H1 (cell line): Measurements from ENCODE around the gene TGIF1. TPM values are rescaled to one million over a fixed set of nuclear protein-coding genes. Genes with fewer than 3 reads are reported as not detected.

ENCODE experiments used
- CHD7 ChIP-seq: fragments of 300-600 bp; sonication (generic); IDR thresholded peaks from 2 replicates; pipeline ENCODE4 v1.7.1; 2012; ENCODE audit warnings: low read length, moderate library complexity, mild to moderate bottlenecking, inconsistent platforms; ENCODE audit not compliant: insufficient replicate concordance
- HDAC2 ChIP-seq, 2 experiments: fragments of 300-600 bp in 1 of 2; sonication (generic) in 1 of 2; IDR thresholded peaks; 2 replicates each; pipeline ENCODE4 v1.6.1; 2011 to 2012; ENCODE audit warnings: low read depth in 2 of 2, low read length in 2 of 2, mild to moderate bottlenecking in 2 of 2, moderate library complexity in 2 of 2, borderline replicate concordance in 1 of 2, inconsistent platforms in 1 of 2
- KDM5A ChIP-seq: fragments of 200-600 bp; IDR thresholded peaks from 2 replicates; pipeline ENCODE4 v1.7.1; 2012; ENCODE audit warnings: mild to moderate bottlenecking, low read length, inconsistent platforms, mixed read lengths
- POLR2A ChIP-seq, 2 experiments: IDR thresholded peaks; 1 replicate in 1 of 2; 2 replicates in 1 of 2; pipeline ENCODE4 v1.6.1; 2011; ENCODE audit warnings: low read depth in 2 of 2, low read length in 2 of 2, mild to moderate bottlenecking in 2 of 2; ENCODE audit errors: control extremely low read depth in 1 of 2
- RAD21 ChIP-seq, 2 experiments: IDR thresholded peaks in 1 of 2; conservative IDR thresholded peaks in 1 of 2; 2 replicates each; pipeline ENCODE4 v1.6.1; 2011; ENCODE audit warnings: low read depth in 2 of 2, low read length in 2 of 2, improper control_type of control experiment in 1 of 2, inconsistent platforms in 1 of 2, mild to moderate bottlenecking in 1 of 2, moderate library complexity in 1 of 2
- RNF2 ChIP-seq: fragments of 200-900, 300-1000 bp; sonication (generic); IDR thresholded peaks from 2 replicates; pipeline ENCODE4 v1.7.1; 2016; ENCODE audit warnings: borderline replicate concordance, low read depth, mild to moderate bottlenecking, antibody characterized with exemption, low read length; ENCODE audit not compliant: poor library complexity, severe bottlenecking; ENCODE audit errors: missing control alignments
- TEAD4 ChIP-seq: IDR thresholded peaks from 2 replicates; pipeline ENCODE4 v1.6.1; 2012; ENCODE audit warnings: low read depth, low read length, inconsistent platforms, mixed read lengths
- polyA plus RNA-seq, 7 experiments: library from polyadenylated mRNA; depleted of rRNA in 3 of 7; stranded (reverse) in 5 of 7; unstranded in 2 of 7; fragments of >200 nt in 5 of 7; fragments of 200-250 nt in 2 of 7; gene quantifications; 1 replicate in 5 of 7; 2 replicates in 1 of 7; 4 replicates in 1 of 7; pipeline versions ENCODE4 v1.2.1 to v1.2.3, GENCODE V29; 2011 to 2013; ENCODE audit warnings: missing spikeins in 2 of 7, mixed read lengths in 2 of 7
- total RNA-seq: library from RNA; stranded (reverse); fragmentation: NEBNext Ultra II Directional; extraction: Animal tissue kit (Norgen Biotek cat#: 25700); gene quantifications from 2 replicates; pipeline ENCODE4 v1.2.1, GENCODE V29; 2021

Gene TGIF1
- total and polyA plus RNA-seq, 2 of the 8 experiments (the other 6 are each of a cell fraction or from before 2014, with no cell fraction given) = 256 to 262 TPM

GRCh38 chr18:3454365-3455089 is 4.6 kb downstream of the TGIF1 start (continued):
- TF ChIP-seq TEAD4 (0 out of 2 replicates have a peak, but pooled peaks have one; percentile 41), POLR2A (IDR thresholded peaks at IDR 0.05; ENCODE audit: control extremely low read depth in 1 of 2, low read depth in 2 of 2, low read length in 2 of 2) (peak in 1 of 2 experiments; percentile 36; a peak in 2 of 3 replicates), KDM5A (no peak), CHD7 (peak; percentile 59), HDAC2 (IDR thresholded peaks at IDR 0.05; ENCODE audit: borderline replicate concordance in 1 of 2, low read depth in 2 of 2, low read length in 2 of 2) (peak in 1 of 2 experiments; percentile 80; a peak in 1 of 4 replicates), RNF2 (no peak), RAD21 (IDR thresholded peaks at IDR 0.05 in 1 of 2, conservative IDR thresholded peaks at IDR 0.05 in 1 of 2; ENCODE audit: low read depth in 2 of 2, low read length in 2 of 2) (peak; percentile 62 to 65)
